B cell (primary cell): ENCODE measurements around the gene GFI1. TPM values are rescaled to one million over a fixed set of nuclear protein-coding genes. Genes with fewer than 3 reads are reported as not detected.

Source experiments
- ATAC-seq: fragments of 200-7000 bp; cut with Tn5 transposase; one replicate; pipeline ENCODE4 v1.10.0; 2021; ENCODE audit warnings: low read depth, mild to moderate bottlenecking, moderate number of reproducible peaks, moderate library complexity
- CTCF ChIA-PET: fragments of 350-600 bp; sonication (Branson Sonifier 250); formaldehyde crosslinking; loops from one replicate; lab custom pipeline; 2021; ENCODE audit warnings: antibody characterized with exemption, inconsistent platforms; lab: Charles Lee
- POLR2A ChIA-PET: fragments of 350-600 bp; sonication (Branson Sonifier 250); formaldehyde crosslinking; loops from one replicate; lab custom pipeline; 2021; ENCODE audit warnings: antibody characterized with exemption; lab: Charles Lee
- DNase-seq: peaks from one replicate; pipeline ENCODE4 v3.0.0; 2013
- H2AFZ ChIP-seq: 2 replicates; pipeline ENCODE4 v1.6.1; 2012; ENCODE audit warnings: mild to moderate bottlenecking, low read depth, low read length; ENCODE audit not compliant: insufficient read depth, poor library complexity, severe bottlenecking
- H3K27ac ChIP-seq, 2 donors: 1 replicate in 1 of 2; 2 replicates in 1 of 2; pipeline ENCODE4 v1.5.1; 2012 to 2013; ENCODE audit warnings: low read length in 2 of 2, mild to moderate bottlenecking in 2 of 2, moderate library complexity in 1 of 2
- H3K27me3 ChIP-seq, 4 experiments: fragments of 200-600 bp in 1 of 4; sonication (generic) in 1 of 4; replicated peaks in 1 of 4; 1 replicate in 2 of 4; 2 replicates in 2 of 4; pipeline versions ENCODE4 v1.6.1 to v1.7.0; 2013 to 2016; ENCODE audit warnings: low read length in 3 of 4, mild to moderate bottlenecking in 2 of 4, mixed read lengths in 1 of 4, moderate library complexity in 1 of 4; ENCODE audit not compliant: insufficient read depth in 4 of 4, control insufficient read depth in 3 of 4; ENCODE audit errors: control extremely low read depth in 1 of 4
- H3K36me3 ChIP-seq, 2 experiments: replicated peaks in 1 of 2; 1 replicate in 1 of 2; 2 replicates in 1 of 2; pipeline versions ENCODE4 v1.6.1 to v1.7.1; 2013; ENCODE audit warnings: low read length in 1 of 2; ENCODE audit not compliant: insufficient read depth in 2 of 2, control insufficient read depth in 1 of 2; ENCODE audit errors: control extremely low read depth in 1 of 2, extremely low read depth in 1 of 2
- H3K4me1 ChIP-seq, 2 donors: fragments of 200-600 bp in 1 of 2; sonication (generic) in 1 of 2; 1 replicate in 1 of 2; 2 replicates in 1 of 2; pipeline versions ENCODE4 v1.5.1 to v1.6.1; 2013 to 2017; ENCODE audit warnings: low read length in 2 of 2; ENCODE audit not compliant: control insufficient read depth in 2 of 2, insufficient read depth in 2 of 2
- H3K4me2 ChIP-seq: replicated peaks from 2 replicates; pipeline ENCODE3; 2012; ENCODE audit warnings: mild to moderate bottlenecking, low read depth, low read length; ENCODE audit not compliant: poor library complexity, severe bottlenecking
- H3K4me3 ChIP-seq, 5 experiments: fragments of 200-600 bp in 1 of 5; sonication (generic) in 1 of 5; 1 replicate in 3 of 5; 2 replicates in 2 of 5; pipeline versions ENCODE4 v1.5.1 to v1.7.0; 2011 to 2016; ENCODE audit warnings: low read length in 4 of 5, mild to moderate bottlenecking in 4 of 5, low read depth in 2 of 5, control low read depth in 1 of 5, moderate library complexity in 1 of 5; ENCODE audit not compliant: insufficient read depth in 1 of 5; ENCODE audit errors: control extremely low read depth in 1 of 5, extremely low read depth in 1 of 5
- H3K79me2 ChIP-seq: fragments of 200-600 bp; sonication (generic); one replicate; pipeline ENCODE4 v1.6.0; 2016; ENCODE audit warnings: low read length; ENCODE audit not compliant: control insufficient read depth, insufficient read depth
- H3K9ac ChIP-seq: fragments of 200-600 bp; sonication (generic); 2 replicates; pipeline ENCODE4 v1.6.1; 2017; ENCODE audit warnings: mild to moderate bottlenecking, low read length, moderate library complexity
- H3K9me3 ChIP-seq, 3 donors: one replicate each; pipeline versions ENCODE4 v1.6.1 to v1.7.1; 2013; ENCODE audit warnings: low read length in 2 of 3; ENCODE audit not compliant: control insufficient read depth in 2 of 3, insufficient read depth in 1 of 3; ENCODE audit errors: control extremely low read depth in 1 of 3
- H4K20me1 ChIP-seq: 2 replicates; pipeline ENCODE4 v1.6.0; 2012; ENCODE audit warnings: mild to moderate bottlenecking, low read length; ENCODE audit not compliant: insufficient read depth, control insufficient read depth, poor library complexity, severe bottlenecking
- H3K27ac Mint-ChIP-seq: one replicate; pipeline ENCODE4 v1.8.0; 2021; ENCODE audit warnings: mixed read lengths
- H3K27me3 Mint-ChIP-seq: one replicate; pipeline ENCODE4 v1.8.0; 2021; ENCODE audit warnings: mixed read lengths
- H3K4me1 Mint-ChIP-seq: one replicate; pipeline ENCODE4 v1.8.0; 2021; ENCODE audit warnings: mixed read lengths
- H3K4me3 Mint-ChIP-seq: one replicate; pipeline ENCODE4 v1.8.0; 2021; ENCODE audit warnings: mixed read lengths
- H3K9me3 Mint-ChIP-seq: one replicate; pipeline ENCODE4 v1.8.0; 2022; ENCODE audit warnings: mixed read lengths; ENCODE audit not compliant: insufficient read depth
- WGBS: methylation state at CpG from one replicate; pipeline ENCODE4 v1.1.5; 2013; ENCODE audit warnings: missing lambda C conversion rate; ENCODE audit not compliant: insufficient coverage; 5-methylcytosine and 5-hydroxymethylcytosine counted together
- intact Hi-C: fragments of 100-400 bp; cut with micrococcal nuclease; formaldehyde crosslinking; loops from one replicate; pipeline ENCODE4 v1.10.0; 2022
- polyA plus RNA-seq: library from polyadenylated mRNA; depleted of rRNA; stranded (reverse); fragments of >200 nt; gene quantifications from 2 replicates; pipeline ENCODE4 v1.2.3, GENCODE V29; 2012
- total RNA-seq, 2 donors: library from RNA; stranded (reverse); fragments of 120-200 nt in 1 of 2; gene quantifications; 1 replicate in 1 of 2; 2 replicates in 1 of 2; pipeline versions ENCODE4 v1.2.3 to v1.2.4, GENCODE V29; 2013 to 2022
- TF ChIP-seq, protein P1 (sequence below): fragments of 200-600 bp; IDR thresholded peaks from one replicate; pipeline ENCODE4 v1.8.0; 2022; ENCODE audit warnings: antibody characterized with exemption, mild to moderate bottlenecking

The GFI1 gene
- total and polyA plus RNA-seq, 2 donors (not counting 1 experiment from before 2014, with no cell fraction given), result 0.76 to 1.2 TPM

DNA sequence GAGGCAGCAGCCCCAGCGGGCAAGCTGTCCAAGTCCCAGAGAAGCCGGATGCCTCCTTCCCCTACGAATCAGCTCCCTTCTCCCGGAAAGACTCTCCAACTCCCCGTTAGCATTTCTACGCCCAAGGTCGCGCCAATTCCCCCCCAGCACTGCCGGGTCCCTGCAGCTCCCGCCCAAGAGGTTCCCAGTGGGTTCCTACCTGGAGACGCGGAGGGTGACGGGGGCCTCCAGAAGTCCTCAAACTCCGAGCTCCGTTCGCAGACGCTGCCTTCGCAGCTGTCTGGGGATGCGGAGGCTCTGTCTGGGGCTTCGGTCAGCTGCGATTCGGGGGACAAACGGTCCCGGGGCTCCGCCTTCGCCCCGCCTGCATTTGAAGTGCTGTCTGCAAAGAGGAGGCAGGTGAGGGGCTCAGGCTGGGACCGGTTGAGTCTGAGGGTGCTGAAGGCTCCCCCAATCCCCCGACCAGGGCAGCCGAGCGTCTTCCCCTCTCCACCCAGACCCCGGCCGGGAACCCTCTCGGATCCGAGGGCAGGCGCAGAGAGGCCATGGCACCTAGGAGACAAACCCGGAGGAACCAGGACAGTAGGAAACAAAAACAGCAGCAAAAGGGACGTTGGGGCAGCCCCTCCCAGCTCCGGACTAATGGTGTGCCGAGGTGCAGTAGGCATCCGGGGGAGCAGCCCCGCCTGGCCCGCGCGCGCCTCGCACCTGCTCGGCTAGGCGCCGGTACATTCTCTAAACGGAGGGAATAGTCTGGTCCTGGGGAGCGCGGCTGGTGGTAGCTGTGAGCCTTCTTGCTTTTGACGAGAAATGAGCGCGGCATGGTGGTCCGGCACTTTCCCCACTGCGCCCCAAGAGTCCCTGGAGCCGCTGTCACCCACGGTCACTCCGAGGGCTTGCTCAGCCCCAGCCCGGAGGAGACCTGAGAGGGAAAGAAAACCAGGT lies 3.8 kb downstream of the GFI1 start:
- intact Hi-C loops, result loop anchor here (10.0 kb wide), 2 partner anchors 52 to 112 kb away; no protein-coding TSS in a partner anchor
- H3K9ac ChIP-seq, result peak overlapping the region; percentile 76
- ATAC-seq (no peak), DNase-seq (peak; percentile 49)
- no peaks in the 10 kb centered on the region for H3K79me2 ChIP-seq
- Mint-ChIP-seq H3K9me3 (no peaks in the 10 kb centered on the region), H3K4me1 (peaks cover 32% of the 10 kb centered on the region), H3K27me3 (peaks cover 28% of the 10 kb centered on the region), H3K27ac (peak overlapping the region; percentile 16), H3K4me3 (peak overlapping the region; percentile 87)
- H3K36me3 ChIP-seq, result no peaks in the 10 kb centered on the region
- peaks cover 0 to 54% (median 19%) of the 10 kb centered on the region in 4 experiments for H3K27me3 ChIP-seq
- CTCF ChIA-PET, result interaction anchor here (0.7 to 1.6 kb wide), 2 partner anchors 171 to 491 kb away, joined by 3 read pairs; no protein-coding TSS in a partner anchor
- TF ChIP-seq, protein P1, sequence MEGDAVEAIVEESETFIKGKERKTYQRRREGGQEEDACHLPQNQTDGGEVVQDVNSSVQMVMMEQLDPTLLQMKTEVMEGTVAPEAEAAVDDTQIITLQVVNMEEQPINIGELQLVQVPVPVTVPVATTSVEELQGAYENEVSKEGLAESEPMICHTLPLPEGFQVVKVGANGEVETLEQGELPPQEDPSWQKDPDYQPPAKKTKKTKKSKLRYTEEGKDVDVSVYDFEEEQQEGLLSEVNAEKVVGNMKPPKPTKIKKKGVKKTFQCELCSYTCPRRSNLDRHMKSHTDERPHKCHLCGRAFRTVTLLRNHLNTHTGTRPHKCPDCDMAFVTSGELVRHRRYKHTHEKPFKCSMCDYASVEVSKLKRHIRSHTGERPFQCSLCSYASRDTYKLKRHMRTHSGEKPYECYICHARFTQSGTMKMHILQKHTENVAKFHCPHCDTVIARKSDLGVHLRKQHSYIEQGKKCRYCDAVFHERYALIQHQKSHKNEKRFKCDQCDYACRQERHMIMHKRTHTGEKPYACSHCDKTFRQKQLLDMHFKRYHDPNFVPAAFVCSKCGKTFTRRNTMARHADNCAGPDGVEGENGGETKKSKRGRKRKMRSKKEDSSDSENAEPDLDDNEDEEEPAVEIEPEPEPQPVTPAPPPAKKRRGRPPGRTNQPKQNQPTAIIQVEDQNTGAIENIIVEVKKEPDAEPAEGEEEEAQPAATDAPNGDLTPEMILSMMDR, result no peak
- POLR2A ChIA-PET, result no interaction called here
- peak overlapping the region; percentile 42 to 70 (median 59) for H3K4me3 ChIP-seq
- no peak overlapping the region for H3K27ac ChIP-seq
- H3K4me2 ChIP-seq, result peak overlapping the region; percentile 95
- H3K4me1 ChIP-seq, result peaks cover 31 to 40% of the 10 kb centered on the region in 2 donors
- under 1% methylated on average over 62 of the region's 62 CpGs for whole genome bisulfite sequencing
- no peaks in the 10 kb centered on the region for H4K20me1 ChIP-seq
- peak overlapping the region; percentile 89 for H2AFZ ChIP-seq
- H3K9me3 ChIP-seq, result peaks cover 0 to 13% (median 0%) of the 10 kb centered on the region in 3 donors
